ENCODE measurements around the gene NMB.

DNA sequence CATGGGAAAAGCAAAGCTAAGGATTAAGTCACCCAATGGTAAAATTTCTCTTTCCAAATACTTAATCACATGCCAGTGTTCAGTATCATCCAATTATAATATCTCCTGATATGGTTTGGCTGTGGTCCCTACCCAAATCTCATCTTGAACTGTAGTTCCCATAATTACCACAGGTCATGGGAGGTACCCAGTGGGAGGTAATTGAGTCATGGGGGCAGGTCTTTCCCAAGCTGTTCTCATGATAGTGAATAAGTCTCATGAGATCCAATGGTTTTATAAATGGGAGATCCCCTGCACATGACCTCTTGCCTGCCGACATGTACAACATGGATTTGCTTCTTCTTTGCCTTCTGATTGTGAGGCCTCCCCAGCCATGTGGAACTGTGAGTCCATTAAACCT lies 26.1 kb upstream of the NMB start:
- TF ChIP-seq, protein P1, sequence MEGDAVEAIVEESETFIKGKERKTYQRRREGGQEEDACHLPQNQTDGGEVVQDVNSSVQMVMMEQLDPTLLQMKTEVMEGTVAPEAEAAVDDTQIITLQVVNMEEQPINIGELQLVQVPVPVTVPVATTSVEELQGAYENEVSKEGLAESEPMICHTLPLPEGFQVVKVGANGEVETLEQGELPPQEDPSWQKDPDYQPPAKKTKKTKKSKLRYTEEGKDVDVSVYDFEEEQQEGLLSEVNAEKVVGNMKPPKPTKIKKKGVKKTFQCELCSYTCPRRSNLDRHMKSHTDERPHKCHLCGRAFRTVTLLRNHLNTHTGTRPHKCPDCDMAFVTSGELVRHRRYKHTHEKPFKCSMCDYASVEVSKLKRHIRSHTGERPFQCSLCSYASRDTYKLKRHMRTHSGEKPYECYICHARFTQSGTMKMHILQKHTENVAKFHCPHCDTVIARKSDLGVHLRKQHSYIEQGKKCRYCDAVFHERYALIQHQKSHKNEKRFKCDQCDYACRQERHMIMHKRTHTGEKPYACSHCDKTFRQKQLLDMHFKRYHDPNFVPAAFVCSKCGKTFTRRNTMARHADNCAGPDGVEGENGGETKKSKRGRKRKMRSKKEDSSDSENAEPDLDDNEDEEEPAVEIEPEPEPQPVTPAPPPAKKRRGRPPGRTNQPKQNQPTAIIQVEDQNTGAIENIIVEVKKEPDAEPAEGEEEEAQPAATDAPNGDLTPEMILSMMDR (IDR thresholded peaks at IDR 0.05) = no peak
- TF ChIP-seq POLR2A (IDR thresholded peaks at IDR 0.05) = no peak
- TF ChIP-seq POLR2AphosphoS5 (IDR thresholded peaks at IDR 0.05) = no peak
